ENCODE data around the gene TGFBI.

TGFBI gene

GRCh38 chr5:136028782-136029742 lies at the start of gene TGFBI:
Gene TGFBI (plus strand): TSS chr5:136028988. CDS start chr5:136029056, 68 bp downstream.
- no peak for DNase-seq

- no peak for DNase-seq
These were observed 49.8 kb upstream of the TGFBI start for GRCh38 chr5:135978993-135979392.

GRCh38 chr5:135979510-135979909 lies 49.3 kb upstream of the TGFBI start:
- no peak for DNase-seq

DNA sequence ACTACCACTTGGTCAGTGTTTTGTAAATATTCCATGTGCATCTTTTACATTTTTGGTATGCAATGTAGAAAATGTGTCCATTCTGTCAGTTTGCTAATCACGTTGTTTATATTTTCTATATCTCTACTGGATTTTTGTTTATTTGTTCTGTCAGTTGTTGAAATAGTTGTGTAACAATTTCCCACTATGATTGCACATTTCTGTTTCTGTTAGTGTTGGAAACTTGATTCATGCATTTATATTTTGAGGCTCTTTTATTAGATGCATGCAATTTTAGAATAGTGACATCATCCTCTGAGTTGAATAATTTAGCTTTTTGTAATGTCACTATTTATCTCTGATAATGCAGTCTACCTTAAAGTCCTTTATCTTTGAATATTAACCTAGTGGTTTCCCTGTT lies 48.2 kb upstream of the TGFBI start:
- no peak for DNase-seq

GRCh38 chr5:135985951-135986350 lies 42.8 kb upstream of the TGFBI start:
- no peak for DNase-seq

DNA sequence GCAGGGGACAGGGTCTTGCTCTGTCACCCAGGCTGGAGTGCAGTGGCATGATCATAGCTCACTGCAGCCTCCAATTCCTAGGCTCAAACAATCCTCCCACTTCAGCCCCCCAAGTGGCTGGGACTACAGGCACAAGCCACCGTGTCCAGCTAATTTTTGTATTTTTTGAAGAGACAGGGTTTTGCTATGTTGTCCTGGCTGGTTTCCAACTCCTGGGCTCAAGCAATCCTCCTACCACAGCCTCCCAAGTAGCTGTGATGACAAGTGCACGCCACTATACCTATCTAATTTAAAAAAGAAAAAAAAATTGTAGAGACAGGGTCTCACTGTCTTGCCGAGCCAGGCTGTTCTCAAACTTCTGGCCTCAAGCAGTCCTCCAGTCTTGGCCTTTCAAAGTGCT lies 42.4 kb upstream of the TGFBI start:
- no peak for DNase-seq

GRCh38 chr5:135986891-135987401 lies 41.8 kb upstream of the TGFBI start:
- no peak for DNase-seq

DNA sequence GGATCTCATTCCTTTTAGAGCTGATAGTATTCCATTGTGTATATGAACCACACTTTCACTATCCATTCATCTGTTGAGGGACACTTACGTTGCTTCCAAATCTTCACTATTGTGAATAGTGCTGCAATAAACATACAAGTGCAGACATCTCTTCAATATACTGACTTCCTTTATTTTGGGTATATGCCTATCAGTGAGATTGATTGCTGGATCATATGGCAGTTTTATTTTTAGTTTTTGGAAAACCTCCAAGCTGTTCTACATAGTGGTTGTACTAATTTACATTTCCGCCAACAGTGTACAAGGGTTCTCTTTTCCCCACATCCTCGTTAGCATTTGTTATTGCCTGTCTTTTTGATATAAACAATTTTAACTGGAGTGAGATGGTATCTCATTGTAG lies 40.2 kb upstream of the TGFBI start:
- no peak for DNase-seq

DNA sequence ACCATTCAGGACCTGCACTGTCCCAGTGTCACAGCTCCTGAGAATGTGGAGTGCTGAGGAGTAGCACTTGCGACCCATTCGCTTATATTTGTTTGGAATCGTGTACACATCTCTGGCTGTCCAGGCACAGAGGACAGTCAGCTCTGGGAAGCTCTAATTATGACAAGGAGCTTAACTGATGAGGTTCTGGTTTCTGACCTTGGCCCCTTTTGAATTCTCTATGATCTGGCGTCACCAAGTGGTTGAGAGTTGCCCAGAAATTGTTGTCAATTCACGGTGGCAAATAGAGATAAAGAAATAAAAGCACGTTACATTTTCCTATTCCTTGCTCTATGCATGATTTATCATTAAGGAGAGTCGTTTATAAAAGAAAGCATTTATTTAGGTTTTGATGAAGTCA lies 39.1 kb upstream of the TGFBI start:
- DNase-seq: no peak

GRCh38 chr5:135990528-135991255 lies 38.1 kb upstream of the TGFBI start:
- DNase-seq: no peak

DNA sequence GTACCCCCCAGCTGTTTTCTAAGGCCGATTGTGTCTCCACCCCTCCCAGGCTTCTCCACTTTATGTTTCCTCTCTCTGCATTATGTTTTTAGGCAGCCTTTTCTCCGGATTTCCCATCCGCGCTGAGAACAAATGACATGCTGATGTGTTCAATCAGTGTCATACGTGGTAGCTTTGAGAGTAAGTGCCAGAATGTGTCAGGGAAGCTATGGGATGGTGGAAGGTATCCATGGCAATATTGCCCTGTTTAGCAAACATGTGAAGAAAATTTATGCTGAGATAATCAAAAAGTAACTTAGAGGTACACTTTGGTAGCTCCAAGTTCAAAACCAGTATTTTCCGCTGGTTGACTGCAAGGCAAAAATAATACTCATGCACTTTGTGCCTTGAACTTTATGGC lies 37.4 kb upstream of the TGFBI start:
- DNase-seq: no peak

- DNase-seq: no peak
These were observed 35.4 kb upstream of the TGFBI start for GRCh38 chr5:135993335-135993879.

DNA sequence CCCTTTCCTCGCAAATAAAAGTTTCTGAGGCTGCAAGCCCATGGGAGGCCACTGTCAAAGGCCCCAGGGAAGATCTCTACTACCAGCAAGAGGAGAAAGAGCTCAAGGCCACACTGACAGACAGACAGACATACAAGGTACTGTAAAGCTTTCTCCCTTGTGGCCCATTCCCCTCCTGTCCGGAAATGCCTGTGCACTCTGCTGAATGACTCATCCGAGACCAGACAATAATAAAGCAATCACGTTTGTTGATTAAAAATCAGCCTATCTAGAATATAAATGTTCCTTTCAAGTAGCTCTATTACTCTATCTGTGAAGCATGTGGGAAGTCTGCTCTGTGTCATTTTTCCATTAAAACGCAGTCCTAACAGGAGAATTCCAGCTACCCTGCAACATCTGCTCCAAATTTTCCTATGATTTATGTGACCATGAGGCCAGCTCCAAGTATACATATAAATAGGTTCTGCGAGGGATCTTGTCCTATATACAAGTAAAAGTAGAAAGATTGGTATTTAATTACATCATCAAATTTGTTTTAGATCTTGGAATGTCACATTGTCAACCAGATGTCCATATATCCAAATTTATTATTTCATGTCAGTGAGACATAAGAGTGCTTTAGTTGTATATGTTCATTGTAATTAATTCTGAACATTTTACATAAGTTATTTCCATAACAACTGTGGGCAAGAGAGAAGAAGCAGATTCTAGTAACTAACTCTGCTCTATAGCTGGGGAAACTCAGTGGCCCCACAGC lies 34.7 kb upstream of the TGFBI start:
- no peak for DNase-seq

DNA sequence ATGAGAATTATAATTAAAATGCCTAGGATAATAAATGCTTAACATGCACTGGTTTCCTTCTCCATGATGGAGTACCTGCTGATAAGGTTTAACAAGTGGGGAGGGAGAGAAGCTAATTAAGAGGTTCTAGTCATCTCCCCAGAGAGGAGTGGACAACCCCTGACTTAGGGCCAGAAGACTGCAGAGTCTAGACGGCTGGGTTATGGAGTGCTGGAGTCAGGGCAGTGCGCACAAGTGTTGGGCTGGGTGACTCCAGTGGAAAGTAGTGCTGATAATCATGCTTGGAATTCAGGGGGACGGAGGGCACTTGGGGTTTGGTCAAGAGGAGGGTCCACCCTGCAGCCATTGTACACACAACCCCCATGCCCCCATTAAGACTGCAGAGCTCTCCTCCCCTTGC lies 32.8 kb upstream of the TGFBI start:
- no peak for DNase-seq

- DNase-seq: no peak
These were observed 32.2 kb upstream of the TGFBI start for GRCh38 chr5:135996611-135997010.

- DNase-seq: no peak
These were observed 31.0 kb upstream of the TGFBI start for GRCh38 chr5:135997673-135998335.

- DNase-seq: no peak
These were observed 29.9 kb upstream of the TGFBI start for GRCh38 chr5:135998889-135999288.

DNA sequence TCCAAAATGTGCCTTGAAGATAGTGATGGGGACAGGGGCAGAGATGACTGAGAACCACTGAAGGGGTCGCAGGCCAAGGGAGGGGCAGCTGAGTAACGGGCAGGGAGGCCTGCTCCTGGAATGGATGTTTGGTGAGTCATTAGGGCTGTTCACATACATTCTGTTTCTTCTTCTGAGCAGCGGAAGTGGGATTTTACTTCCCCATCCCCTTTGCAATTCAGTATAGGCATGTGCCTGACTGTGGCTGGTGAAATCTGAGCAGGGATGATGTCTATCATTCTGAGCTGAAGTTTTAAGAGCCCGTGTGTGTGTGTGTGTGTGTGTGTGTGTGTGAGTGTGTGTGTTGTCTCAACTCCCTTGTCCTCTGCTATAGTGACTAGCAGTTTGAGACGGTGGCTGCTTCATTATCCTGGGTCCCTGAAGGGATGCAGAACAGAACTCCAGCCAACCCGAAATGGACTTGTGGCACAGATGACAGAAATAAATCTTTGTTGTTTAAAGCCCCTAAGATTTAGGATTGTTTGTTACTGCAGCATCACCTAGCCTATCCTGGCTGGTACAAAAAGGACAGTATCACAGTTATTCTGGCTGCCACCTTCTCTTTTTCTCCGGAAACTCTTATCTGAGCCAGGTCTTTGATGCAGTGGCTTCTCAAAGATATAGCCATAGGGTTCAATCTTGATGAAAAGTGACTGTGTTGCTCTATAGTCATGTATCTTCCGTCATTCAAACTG lies 29.2 kb upstream of the TGFBI start:
- peak in 1 of 2 donors; percentile 33 for DNase-seq

- no peak for DNase-seq
These were observed 28.6 kb upstream of the TGFBI start for GRCh38 chr5:136000147-136000546.

DNA sequence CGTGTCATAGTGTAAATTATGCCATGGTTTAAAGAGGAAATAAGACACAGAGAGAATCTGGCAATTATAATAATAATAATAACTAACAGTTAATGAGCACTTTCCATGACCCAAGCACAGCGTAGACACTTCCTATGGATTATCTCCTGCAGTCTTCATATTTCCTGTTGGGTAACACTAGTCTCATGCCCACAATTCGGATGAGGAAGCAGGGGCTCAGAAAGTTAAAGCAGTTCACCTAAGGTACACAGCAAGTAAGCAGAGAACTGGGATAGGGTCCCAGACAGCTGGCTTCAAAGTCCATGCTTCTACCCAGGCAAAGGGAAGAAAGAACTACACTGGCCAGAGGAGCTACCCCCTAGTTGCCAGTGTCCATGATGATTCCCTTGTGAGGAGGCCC lies 27.9 kb upstream of the TGFBI start:
- no peak for DNase-seq

GRCh38 chr5:136001466-136001981 lies 27.3 kb upstream of the TGFBI start:
- DNase-seq: no peak
